Neural cell (in vitro differentiated cells): ENCODE measurements around the gene MKRN2OS. TPM values are rescaled to one million over a fixed set of nuclear protein-coding genes. Genes with fewer than 3 reads are reported as not detected.

ENCODE experiments used
- H2AFZ ChIP-seq: fragments of 200-600, 300-800 bp; sonication (generic), shearing (Covaris generic); 2 replicates; pipeline ENCODE4 v1.6.0; 2014; ENCODE audit warnings: low read depth, mild to moderate bottlenecking, antibody characterized with exemption, low read length, moderate library complexity
- H3F3A ChIP-seq: fragments of 200-600 bp; shearing (Covaris generic); 2 replicates; pipeline ENCODE4 v1.6.1; 2016; ENCODE audit warnings: mild to moderate bottlenecking, moderate library complexity, mixed read lengths, antibody characterized with exemption, low read length; ENCODE audit not compliant: insufficient read depth, poor library complexity, severe bottlenecking
- H3K27ac ChIP-seq: fragments of 200-600, 300-800 bp; sonication (generic), shearing (Covaris generic); 2 replicates; pipeline ENCODE4 v1.5.1; 2014; ENCODE audit warnings: mild to moderate bottlenecking, low read length, moderate library complexity
- H3K27me3 ChIP-seq: fragments of 300-800, 200-600 bp; sonication (generic), shearing (Covaris generic); 2 replicates; pipeline ENCODE4 v1.6.0; 2014; ENCODE audit warnings: mild to moderate bottlenecking, low read depth, low read length, moderate library complexity; ENCODE audit not compliant: insufficient read depth
- H3K36me3 ChIP-seq: fragments of 300-800, 200-600 bp; sonication (generic), shearing (Covaris generic); 2 replicates; pipeline ENCODE4 v1.5.1; 2014; ENCODE audit warnings: mild to moderate bottlenecking, antibody characterized with exemption, low read length, moderate library complexity; ENCODE audit not compliant: insufficient read depth
- H3K4me2 ChIP-seq: fragments of 300-800, 200-600 bp; sonication (generic), shearing (Covaris generic); 2 replicates; pipeline ENCODE4 v1.6.0; 2014; ENCODE audit warnings: mild to moderate bottlenecking, low read length
- H3K4me3 ChIP-seq: fragments of 300-800, 200-600 bp; sonication (generic), shearing (Covaris generic); 2 replicates; pipeline ENCODE4 v1.5.1; 2014; ENCODE audit warnings: mild to moderate bottlenecking, low read length, moderate library complexity
- H3K79me2 ChIP-seq: fragments of 200-600 bp; shearing (Covaris generic); replicated peaks from 2 replicates; pipeline ENCODE4 v1.6.0; 2014; ENCODE audit warnings: mild to moderate bottlenecking, low read length, moderate library complexity; ENCODE audit not compliant: insufficient read depth
- H3K9ac ChIP-seq: fragments of 300-800, 200-600 bp; sonication (generic), shearing (Covaris generic); 2 replicates; pipeline ENCODE4 v1.6.1; 2016; ENCODE audit warnings: mild to moderate bottlenecking, low read length, mixed read lengths
- H3K9me2 ChIP-seq: fragments of 200-600 bp; shearing (Covaris generic); 2 replicates; pipeline ENCODE4 v1.6.1; 2016; ENCODE audit warnings: mild to moderate bottlenecking, low read length, mixed read lengths; ENCODE audit not compliant: insufficient read depth
- H3K9me3 ChIP-seq: fragments of 200-600, 300-800 bp; sonication (generic), shearing (Covaris generic); 2 replicates; pipeline ENCODE4 v1.6.1; 2016; ENCODE audit warnings: mild to moderate bottlenecking, mixed run types, low read length, moderate library complexity, mixed read lengths
- H4K20me1 ChIP-seq: fragments of 200-600 bp; shearing (Covaris generic); 2 replicates; pipeline ENCODE4 v1.6.1; 2016; ENCODE audit warnings: mild to moderate bottlenecking, mixed run types; ENCODE audit not compliant: insufficient read depth
- CTCF ChIP-seq: fragments of 450-650 bp; IDR thresholded peaks from 2 replicates; pipeline ENCODE4 v1.5.1; 2014; ENCODE audit warnings: antibody characterized with exemption, mild to moderate bottlenecking, moderate library complexity; ENCODE audit not compliant: poor library complexity, severe bottlenecking
- EP300 ChIP-seq: fragments of 450-650 bp; conservative IDR thresholded peaks from 2 replicates; pipeline ENCODE4 v1.6.1; 2014; ENCODE audit warnings: antibody characterized with exemption, mild to moderate bottlenecking, moderate library complexity; ENCODE audit not compliant: poor library complexity, severe bottlenecking
- EZH2 ChIP-seq: fragments of 200-600, 300-800 bp; shearing (Covaris generic), sonication (generic); IDR thresholded peaks from 2 replicates; pipeline ENCODE4 v1.6.1; 2014; ENCODE audit warnings: antibody characterized with exemption, low read length, borderline replicate concordance, mild to moderate bottlenecking; ENCODE audit not compliant: insufficient read depth, poor library complexity, severe bottlenecking
- MXI1 ChIP-seq: fragments of 450-650 bp; conservative IDR thresholded peaks from 2 replicates; pipeline ENCODE4 v1.6.1; 2014; ENCODE audit warnings: antibody characterized with exemption, mild to moderate bottlenecking; ENCODE audit not compliant: poor library complexity, severe bottlenecking
- POLR2AphosphoS5 ChIP-seq: IDR thresholded peaks from 2 replicates; pipeline ENCODE4 v1.6.1; 2012
- RAD21 ChIP-seq: fragments of 450-650 bp; conservative IDR thresholded peaks from 2 replicates; pipeline ENCODE4 v1.6.1; 2014; ENCODE audit warnings: antibody characterized with exemption, mild to moderate bottlenecking, moderate library complexity
- REST ChIP-seq: IDR thresholded peaks from 2 replicates; pipeline ENCODE4 v1.6.1; 2012; ENCODE audit warnings: borderline replicate concordance
- SMC3 ChIP-seq: fragments of 450-650 bp; conservative IDR thresholded peaks from 2 replicates; pipeline ENCODE4 v1.6.1; 2014; ENCODE audit warnings: antibody characterized with exemption, mild to moderate bottlenecking, moderate library complexity; ENCODE audit not compliant: poor library complexity
- TAF1 ChIP-seq: IDR thresholded peaks from 2 replicates; pipeline ENCODE4 v1.6.1; 2012; ENCODE audit warnings: low read depth
- polyA plus RNA-seq: library from polyadenylated mRNA; depleted of rRNA; stranded (reverse); fragments of >200 nt; gene quantifications from 2 replicates; pipeline ENCODE4 v1.2.3, GENCODE V29; 2014

The MKRN2OS gene
- polyA plus RNA-seq, 1 donor from 2014 or later = 0.36 TPM

- no peak overlapping the region for H3K4me3 ChIP-seq
- no peak overlapping the region for H3K9ac ChIP-seq
- H3K9me3 ChIP-seq = no peaks in the 10 kb centered on the region
- no peaks in the 10 kb centered on the region for H4K20me1 ChIP-seq
- no peak overlapping the region for H2AFZ ChIP-seq
- no peak for TF ChIP-seq TAF1
- H3K79me2 ChIP-seq = no peaks in the 10 kb centered on the region
- H3F3A ChIP-seq = no peaks in the 10 kb centered on the region
- H3K27me3 ChIP-seq = no peaks in the 10 kb centered on the region
- H3K4me2 ChIP-seq = no peak overlapping the region
- no peaks in the 10 kb centered on the region for H3K9me2 ChIP-seq
- H3K36me3 ChIP-seq = peaks cover 27% of the 10 kb centered on the region
- no peak overlapping the region for H3K27ac ChIP-seq
These were observed 38.8 kb upstream of the MKRN2OS start for GRCh38 chr3:12584083-12584482.

GRCh38 chr3:12583280-12583679 is 38.0 kb upstream of the MKRN2OS start:
- peaks cover 20% of the 10 kb centered on the region for H3K36me3 ChIP-seq
- TF ChIP-seq MXI1 = no peak
- no peak for TF ChIP-seq TAF1
- TF ChIP-seq RAD21 = no peak
- no peak for TF ChIP-seq CTCF
- no peak for TF ChIP-seq EP300
- TF ChIP-seq EZH2 = no peak
- TF ChIP-seq POLR2AphosphoS5 = no peak
- no peak for TF ChIP-seq REST
- H3K4me3 ChIP-seq = no peak overlapping the region
- no peak overlapping the region for H3K27ac ChIP-seq
- no peaks in the 10 kb centered on the region for H3K79me2 ChIP-seq
- H3K4me2 ChIP-seq = no peak overlapping the region
- H3K9me3 ChIP-seq = no peaks in the 10 kb centered on the region
- no peak overlapping the region for H2AFZ ChIP-seq
- H3K9me2 ChIP-seq = no peaks in the 10 kb centered on the region
- H3K27me3 ChIP-seq = no peaks in the 10 kb centered on the region
- no peaks in the 10 kb centered on the region for H3F3A ChIP-seq
- no peaks in the 10 kb centered on the region for H4K20me1 ChIP-seq
- H3K9ac ChIP-seq = no peak overlapping the region

GRCh38 chr3:12582730-12583129 is 37.4 kb upstream of the MKRN2OS start:
- Histone ChIP-seq H2AFZ (no peak overlapping the region), H3K79me2 (no peaks in the 10 kb centered on the region), H4K20me1 (no peaks in the 10 kb centered on the region), H3K27ac (no peak overlapping the region), H3K36me3 (peaks cover 16% of the 10 kb centered on the region), H3F3A (no peaks in the 10 kb centered on the region), H3K27me3 (no peaks in the 10 kb centered on the region), H3K4me2 (no peak overlapping the region), H3K9me3 (no peaks in the 10 kb centered on the region), H3K4me3 (no peak overlapping the region), H3K9me2 (no peaks in the 10 kb centered on the region), H3K9ac (no peak overlapping the region)
- TF ChIP-seq REST (no peak), MXI1 (no peak), SMC3 (no peak)
